Keratinocyte (primary cell): Measurements from ENCODE around the gene DDRGK1.

ENCODE experiments used
- EZH2 ChIP-seq: IDR thresholded peaks from one replicate; pipeline ENCODE4 v1.6.1; 2012; ENCODE audit warnings: inconsistent platforms, mild to moderate bottlenecking, low read length, moderate library complexity
- TF ChIP-seq, protein P1 (sequence below), 3 experiments: IDR thresholded peaks in 1 of 3; conservative IDR thresholded peaks in 1 of 3; optimal IDR thresholded peaks in 1 of 3; 2 replicates in 2 of 3; 3 replicates in 1 of 3; pipeline versions ENCODE3 to v1.5.1; 2011; ENCODE audit warnings: low read length in 3 of 3, mild to moderate bottlenecking in 3 of 3, moderate library complexity in 2 of 3, control low read depth in 1 of 3, inconsistent platforms in 1 of 3; ENCODE audit not compliant: insufficient read depth in 2 of 3; ENCODE audit errors: extremely low read depth in 1 of 3

DNA sequence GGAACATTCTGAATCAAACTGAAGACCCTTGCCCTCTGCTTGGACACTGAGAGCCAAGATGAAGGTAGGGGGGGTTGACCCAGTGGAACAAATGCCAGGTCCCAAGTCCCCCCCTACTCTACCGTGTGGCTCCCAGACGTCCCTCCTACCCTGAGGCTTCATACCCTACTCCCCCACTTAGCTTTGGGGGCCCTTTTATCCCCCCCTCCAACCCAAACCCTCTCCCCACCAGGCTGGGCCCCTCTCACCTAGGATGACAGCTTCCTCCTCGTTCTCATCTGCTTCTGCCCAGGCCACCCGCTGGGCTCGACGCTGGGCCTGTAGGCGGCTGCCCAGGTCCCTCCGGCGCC is 1.5 kb downstream of the DDRGK1 start:
- TF ChIP-seq, protein P1, sequence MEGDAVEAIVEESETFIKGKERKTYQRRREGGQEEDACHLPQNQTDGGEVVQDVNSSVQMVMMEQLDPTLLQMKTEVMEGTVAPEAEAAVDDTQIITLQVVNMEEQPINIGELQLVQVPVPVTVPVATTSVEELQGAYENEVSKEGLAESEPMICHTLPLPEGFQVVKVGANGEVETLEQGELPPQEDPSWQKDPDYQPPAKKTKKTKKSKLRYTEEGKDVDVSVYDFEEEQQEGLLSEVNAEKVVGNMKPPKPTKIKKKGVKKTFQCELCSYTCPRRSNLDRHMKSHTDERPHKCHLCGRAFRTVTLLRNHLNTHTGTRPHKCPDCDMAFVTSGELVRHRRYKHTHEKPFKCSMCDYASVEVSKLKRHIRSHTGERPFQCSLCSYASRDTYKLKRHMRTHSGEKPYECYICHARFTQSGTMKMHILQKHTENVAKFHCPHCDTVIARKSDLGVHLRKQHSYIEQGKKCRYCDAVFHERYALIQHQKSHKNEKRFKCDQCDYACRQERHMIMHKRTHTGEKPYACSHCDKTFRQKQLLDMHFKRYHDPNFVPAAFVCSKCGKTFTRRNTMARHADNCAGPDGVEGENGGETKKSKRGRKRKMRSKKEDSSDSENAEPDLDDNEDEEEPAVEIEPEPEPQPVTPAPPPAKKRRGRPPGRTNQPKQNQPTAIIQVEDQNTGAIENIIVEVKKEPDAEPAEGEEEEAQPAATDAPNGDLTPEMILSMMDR (optimal IDR thresholded peaks at IDR 0.05 in 1 of 3, IDR thresholded peaks at IDR 0.05 in 1 of 3, conservative IDR thresholded peaks at IDR 0.05 in 1 of 3; ENCODE audit: extremely low read depth in 1 of 3, insufficient read depth in 2 of 3, low read length in 3 of 3), result no peak
- TF ChIP-seq EZH2, result no peak
